HG02973 (cell line): Measurements from ENCODE around the gene EXOC8.

Experiments used
- ATAC-seq: cut with Tn5 transposase; IDR thresholded peaks from one replicate; pipeline ENCODE4 v1.9.1; 2021; ENCODE audit warnings: moderate library complexity; ENCODE audit not compliant: unreplicated experiment

EXOC8 gene

DNA sequence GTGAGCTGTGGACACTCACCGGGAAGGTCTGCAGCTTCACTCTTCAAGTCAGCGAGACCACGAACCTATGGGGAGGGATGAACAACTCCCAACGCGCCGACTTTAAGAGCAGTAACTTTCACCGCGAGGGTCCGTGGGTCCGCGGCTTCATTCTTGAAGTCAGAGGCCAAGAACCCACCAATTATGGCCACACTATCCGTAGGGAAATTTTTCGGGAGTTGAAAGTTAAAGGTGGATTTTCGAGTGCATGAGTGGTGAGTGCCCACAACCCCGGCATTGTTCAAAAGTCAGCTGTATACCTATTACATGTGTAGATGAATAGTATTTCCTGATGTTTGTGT, 19.7 kb downstream of the EXOC8 start:
- ATAC-seq: no peak

DNA sequence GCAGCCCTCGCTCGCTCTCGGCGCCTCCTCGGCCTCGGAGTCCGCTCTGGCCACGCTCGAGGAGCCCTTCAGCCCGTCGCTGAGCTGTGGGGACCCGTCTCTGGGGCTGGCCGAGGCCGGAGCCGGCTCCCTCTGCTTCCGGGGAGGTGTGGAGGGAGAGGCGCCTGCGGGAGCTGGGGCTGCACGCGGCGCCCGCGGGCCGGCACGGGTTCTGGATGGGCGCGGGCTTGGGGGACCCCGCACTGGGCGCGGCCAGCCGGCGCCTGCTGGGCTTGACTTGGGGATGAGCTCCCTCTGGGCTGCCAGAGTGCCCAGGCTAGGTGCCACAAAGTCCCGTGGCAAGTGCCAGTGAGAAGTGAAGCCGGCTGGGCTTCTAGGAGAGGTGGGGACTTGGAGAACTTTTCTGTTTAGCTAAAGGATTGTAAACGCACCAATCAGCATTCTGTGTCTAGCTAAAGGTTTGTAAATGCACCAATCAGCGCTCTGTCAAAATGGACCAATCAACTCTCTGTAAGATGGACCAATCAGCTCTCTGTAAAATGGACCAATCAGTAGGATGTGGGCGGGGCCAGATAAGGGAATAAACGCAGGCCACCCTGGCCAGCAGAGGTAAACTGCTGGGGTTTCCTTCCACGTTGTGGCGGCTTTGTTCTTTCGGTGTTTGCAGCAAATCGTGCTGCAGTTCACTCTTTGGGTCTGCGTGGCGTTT, 20.2 kb downstream of the EXOC8 start:
- ATAC-seq: no peak

DNA sequence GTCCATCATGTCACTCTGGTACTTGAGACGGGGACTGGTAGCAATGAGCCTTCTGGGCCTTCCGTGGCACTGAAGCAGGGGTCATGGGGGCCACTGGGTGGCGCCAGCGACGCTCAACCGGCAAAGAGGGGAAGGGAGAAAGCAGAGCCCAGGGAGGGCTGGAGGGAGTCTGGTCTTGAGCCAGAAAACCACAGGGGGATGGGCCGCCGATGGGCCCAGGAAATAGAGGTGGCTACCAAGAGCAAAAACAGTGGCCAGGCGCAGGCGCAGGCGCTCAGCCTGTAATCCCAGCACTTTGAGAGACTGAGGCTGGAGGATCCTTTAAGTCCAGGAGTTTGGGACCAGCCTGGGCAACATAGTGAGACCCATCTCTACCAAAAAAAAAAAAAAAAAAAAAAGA, 21.8 kb downstream of the EXOC8 start:
- ATAC-seq: peak; percentile 81

DNA sequence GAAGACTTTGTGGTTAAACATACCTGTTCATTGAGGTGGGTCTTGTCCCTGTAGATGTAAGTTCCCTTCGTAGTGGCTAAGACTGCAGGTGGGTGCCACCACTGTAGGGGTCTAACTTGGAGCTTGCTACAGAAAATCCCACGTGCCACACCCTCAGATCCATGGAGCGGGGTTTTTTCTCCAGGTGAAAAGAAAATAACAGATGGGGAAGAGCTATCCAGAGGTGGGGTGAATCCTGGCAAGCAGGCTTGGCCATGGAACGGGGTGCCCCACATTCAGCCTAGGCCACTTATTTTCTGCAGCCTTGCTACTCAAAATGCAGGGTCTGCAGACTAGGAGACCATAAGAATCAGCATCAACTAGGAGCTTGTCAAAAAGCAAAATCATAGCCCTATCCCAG, 24.0 kb downstream of the EXOC8 start:
- ATAC-seq: no peak

GRCh38 chr1:231312432-231312788, 25.2 kb downstream of the EXOC8 start:
- ATAC-seq: no peak

GRCh38 chr1:231311720-231312431, 25.8 kb downstream of the EXOC8 start:
- ATAC-seq: no peak

- ATAC-seq: no peak
Measured at GRCh38 chr1:231310391-231310934, 27.2 kb downstream of the EXOC8 start.

DNA sequence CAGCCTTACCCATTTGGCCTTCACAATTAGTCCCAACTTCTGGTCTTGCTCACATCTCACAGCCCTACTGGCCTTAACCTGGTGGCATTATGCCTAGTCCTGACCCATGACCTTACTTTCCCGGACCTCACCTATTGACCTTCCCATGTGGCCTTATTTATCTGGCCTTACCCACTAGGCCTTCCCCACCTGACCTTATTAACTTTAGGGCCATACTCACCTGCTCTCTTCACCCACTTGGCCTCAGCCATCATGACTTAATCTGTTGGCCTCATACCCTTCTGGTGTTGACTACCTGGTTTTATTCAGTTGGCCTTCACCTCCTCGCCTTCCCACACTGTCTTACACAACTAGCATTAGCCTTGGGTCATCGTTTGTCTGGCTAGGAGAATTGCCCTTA, 35.7 kb downstream of the EXOC8 start:
- no peak for ATAC-seq

DNA sequence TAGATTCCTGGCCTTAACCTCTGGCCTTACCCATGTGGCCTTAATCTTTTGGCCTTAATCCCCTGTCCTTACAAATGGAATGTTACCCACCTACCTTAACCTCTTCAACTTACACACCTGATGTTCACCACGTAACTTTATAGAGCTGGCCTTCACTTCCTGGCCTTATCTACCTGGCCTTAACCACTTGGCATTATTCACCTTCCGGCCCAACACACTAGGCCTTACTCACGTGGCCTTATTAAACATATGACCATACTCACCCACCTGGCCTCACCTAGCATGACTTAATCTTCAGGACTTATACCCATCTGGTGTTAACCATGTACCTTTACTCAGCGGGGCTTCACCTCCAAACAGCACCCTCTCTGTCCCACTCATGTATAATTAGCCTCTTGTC, 41.7 kb downstream of the EXOC8 start:
- ATAC-seq: no peak

GRCh38 chr1:231286603-231287002, 51.0 kb downstream of the EXOC8 start:
- no peak for ATAC-seq

DNA sequence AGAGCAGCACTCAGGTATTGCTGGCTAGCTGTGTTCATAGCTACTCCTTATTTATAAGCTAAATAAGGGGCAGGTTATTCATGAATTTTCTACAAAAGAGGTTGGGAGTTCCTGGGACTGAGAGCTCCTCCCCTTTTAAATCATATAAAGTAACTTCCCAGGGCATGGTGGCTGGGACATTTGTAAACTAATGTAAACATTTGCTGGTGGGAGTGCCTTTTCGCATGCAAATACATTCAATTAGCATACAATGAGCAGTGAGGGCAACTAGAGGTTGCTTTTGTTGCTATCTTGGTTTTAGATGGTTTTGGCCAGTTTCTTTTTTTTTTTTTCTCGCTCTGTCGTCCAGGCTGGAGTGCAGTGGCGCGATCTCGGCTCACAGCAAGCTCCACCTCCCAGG, 53.2 kb downstream of the EXOC8 start:
- no peak for ATAC-seq
